WI38 (cell line): Measurements from ENCODE around the gene ZNF618.

Source experiments
- H3K4me3 ChIP-seq: 2 replicates; pipeline ENCODE4 v1.5.1; 2011; ENCODE audit warnings: low read depth, mild to moderate bottlenecking, control low read depth, low read length
- TF ChIP-seq, protein P1 (sequence below): IDR thresholded peaks from 2 replicates; pipeline ENCODE4 v1.5.1; 2012; ENCODE audit warnings: low read depth, mild to moderate bottlenecking, control low read depth, low read length

ZNF618 gene

DNA sequence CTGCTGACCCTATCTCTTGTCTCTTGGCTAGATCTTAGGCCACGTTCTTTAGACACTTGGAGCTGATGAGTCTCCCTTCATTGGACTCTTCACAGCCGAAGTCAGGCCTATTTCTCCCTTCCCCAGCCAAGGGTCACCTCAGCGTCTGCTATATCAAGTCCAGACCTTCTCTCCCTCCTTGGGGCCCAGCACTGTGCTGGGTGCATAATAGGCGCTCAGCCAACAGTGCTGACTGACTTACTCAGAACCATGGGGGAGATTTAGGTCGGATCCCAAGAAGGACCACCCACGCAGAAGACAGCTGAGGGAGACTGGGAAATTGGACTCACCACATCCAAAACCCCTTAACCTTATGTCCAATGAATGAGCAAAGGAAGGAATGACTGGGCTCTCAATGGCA lies 207.6 kb downstream of the ZNF618 start:
- no peak overlapping the region for H3K4me3 ChIP-seq
- TF ChIP-seq, protein P1, sequence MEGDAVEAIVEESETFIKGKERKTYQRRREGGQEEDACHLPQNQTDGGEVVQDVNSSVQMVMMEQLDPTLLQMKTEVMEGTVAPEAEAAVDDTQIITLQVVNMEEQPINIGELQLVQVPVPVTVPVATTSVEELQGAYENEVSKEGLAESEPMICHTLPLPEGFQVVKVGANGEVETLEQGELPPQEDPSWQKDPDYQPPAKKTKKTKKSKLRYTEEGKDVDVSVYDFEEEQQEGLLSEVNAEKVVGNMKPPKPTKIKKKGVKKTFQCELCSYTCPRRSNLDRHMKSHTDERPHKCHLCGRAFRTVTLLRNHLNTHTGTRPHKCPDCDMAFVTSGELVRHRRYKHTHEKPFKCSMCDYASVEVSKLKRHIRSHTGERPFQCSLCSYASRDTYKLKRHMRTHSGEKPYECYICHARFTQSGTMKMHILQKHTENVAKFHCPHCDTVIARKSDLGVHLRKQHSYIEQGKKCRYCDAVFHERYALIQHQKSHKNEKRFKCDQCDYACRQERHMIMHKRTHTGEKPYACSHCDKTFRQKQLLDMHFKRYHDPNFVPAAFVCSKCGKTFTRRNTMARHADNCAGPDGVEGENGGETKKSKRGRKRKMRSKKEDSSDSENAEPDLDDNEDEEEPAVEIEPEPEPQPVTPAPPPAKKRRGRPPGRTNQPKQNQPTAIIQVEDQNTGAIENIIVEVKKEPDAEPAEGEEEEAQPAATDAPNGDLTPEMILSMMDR = no peak

DNA sequence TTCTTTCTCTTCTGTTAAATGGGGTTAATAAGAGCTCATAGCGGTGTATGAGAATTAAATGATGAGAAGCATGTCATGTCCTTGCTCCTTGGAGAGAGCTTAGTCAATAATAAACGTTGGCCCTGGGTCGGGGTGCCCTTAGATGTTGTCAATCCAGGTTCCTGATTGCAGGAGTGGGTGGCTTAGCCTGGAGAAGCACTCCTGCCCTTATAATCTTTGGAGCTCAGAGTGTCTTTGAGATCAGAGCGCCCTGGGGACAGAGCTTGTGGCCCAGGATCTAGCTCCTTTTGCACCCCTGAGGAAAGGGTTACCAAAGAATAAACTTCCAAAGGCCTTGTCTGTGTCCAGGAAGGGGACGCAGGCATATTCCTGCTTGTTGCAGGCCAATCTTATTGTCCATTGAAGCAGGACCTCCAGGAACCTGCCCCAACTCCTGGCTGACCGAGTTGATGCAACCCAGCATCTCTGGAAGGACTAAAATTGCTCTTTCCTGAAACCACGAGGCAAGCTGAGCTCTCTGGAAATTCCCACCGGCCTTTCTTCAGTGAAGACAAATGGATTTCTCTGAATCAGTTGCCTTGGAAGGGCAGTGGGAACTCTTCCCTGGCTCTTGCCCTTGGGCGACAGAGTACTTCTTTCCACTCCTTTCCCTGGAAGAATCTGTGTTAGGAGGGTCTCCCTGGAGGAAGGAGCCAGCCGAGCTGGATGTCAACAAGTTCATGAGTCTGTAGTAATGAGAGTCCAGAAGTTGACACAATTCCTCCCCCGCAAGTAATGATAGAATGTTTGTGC lies 208.4 kb downstream of the ZNF618 start:
- TF ChIP-seq, protein P1 = no peak
- no peak overlapping the region for H3K4me3 ChIP-seq

DNA sequence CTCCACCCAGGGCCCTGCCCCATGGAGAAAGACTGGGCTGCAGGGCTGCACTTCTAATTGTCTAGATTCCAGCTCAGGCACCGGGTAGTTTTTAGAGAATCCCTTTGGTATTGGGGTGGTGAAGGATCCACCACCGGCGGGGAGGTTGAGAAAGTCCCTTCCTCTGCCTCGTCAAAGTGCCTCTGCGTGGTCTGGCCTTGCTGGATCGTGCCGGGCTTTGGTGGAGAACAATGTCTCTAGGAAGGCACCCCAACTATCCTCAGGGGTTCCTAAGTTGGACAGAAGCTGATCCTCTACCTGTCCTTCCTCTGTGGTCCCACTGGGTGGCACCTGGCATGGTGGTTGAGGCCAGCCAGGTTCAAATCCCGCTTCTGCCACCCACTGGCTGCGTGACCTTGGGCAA lies 209.3 kb downstream of the ZNF618 start:
- H3K4me3 ChIP-seq = no peak overlapping the region
- TF ChIP-seq, protein P1 = no peak

DNA sequence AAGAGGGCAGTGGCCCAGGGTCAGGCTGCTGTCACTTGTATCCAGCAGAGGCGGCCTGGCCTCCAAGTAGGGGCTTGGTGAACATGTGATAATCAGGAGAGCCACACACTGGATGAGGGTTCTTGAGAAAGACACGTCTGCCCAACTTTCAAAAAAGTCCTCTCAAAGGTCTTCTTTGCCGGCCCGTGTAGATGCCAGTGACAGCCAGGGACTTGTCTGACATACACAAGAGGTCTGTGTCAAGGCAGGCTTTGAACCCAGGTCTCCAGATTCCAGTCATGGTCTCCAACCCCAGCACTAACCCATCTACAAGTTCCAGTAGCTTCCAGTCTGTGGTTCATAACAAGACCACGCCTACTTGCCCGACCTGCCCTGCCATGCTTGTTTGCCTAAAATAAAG lies 209.9 kb downstream of the ZNF618 start:
- H3K4me3 ChIP-seq = no peak overlapping the region
- TF ChIP-seq, protein P1 = no peak

DNA sequence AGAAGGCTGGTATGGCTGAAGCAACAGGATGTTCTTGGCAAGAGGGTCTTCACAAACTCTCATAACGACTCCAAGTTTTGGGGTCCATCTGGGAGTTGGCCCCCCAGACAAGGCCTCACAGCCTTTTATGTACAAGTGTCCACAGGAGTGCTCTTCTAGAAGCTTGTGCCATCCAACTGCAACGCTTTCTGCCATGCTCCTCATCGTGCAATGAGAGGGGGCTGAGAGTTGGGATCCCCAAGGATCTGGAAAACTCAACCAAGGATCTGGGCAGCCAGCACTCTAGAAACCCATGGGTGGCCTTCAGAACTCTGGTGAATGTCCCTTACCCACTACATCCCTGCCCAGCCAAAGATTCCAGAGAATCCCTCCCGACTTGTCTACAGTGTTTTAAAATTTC lies 210.5 kb downstream of the ZNF618 start:
- H3K4me3 ChIP-seq = no peak overlapping the region
- TF ChIP-seq, protein P1 = no peak

DNA sequence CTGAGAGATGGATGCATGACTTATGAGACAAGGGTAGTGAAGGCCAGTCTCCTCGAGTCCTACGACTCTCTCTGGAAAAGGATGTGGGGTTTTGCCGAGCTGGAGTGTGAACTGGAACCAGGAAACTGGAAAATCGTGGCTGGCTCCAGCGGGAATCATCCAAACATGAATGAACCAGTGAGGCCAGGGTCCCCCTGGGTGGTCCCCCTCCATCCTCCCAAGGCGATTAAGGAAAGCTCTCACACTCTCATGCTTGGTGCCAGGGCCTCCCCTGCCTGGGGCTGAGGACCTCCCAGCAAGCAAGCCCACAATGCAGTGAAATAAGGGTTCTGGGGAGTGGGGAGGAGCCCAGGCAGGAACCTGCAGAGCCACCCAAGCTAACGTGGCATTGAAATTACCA lies 211.6 kb downstream of the ZNF618 start:
- no peak overlapping the region for H3K4me3 ChIP-seq
- TF ChIP-seq, protein P1 = no peak

DNA sequence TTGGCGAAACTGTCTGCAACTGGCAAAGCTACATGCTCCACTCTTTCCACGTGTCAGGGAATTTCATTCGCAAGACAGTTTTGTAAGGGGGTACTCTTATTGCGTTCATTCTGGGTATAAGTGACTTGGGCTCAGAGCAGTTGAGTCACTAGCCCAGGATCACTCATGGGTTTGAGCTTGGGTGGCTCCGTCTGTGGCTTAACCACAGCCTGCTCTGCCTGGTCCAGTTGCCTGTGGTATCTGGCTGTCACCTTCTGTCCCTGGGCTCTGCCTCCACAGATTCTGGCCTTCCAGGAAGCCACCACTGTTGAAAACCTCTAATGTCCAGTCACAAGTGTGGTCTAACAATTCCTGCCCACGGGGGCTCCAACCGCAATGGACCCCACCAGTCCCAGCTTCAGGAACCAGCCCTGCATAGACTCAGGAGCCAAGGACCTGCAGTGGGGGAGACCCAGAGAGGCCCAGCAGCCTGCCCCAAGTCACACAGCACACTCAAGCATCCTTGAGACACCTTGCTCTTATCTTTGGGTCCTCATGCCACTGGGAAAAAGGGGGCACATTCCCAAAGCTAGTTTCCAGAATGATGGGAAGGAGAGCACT lies 212.6 kb downstream of the ZNF618 start:
- H3K4me3 ChIP-seq = no peak overlapping the region
- TF ChIP-seq, protein P1 = no peak
